ACC112 (cell line): ENCODE results near the gene ZNF396.

Experiments used
- H2AFZ ChIP-seq: fragments of 200-600 bp; sonication (generic); one replicate; pipeline ENCODE4 v1.6.0; 2017; ENCODE audit warnings: antibody characterized with exemption, low read length; ENCODE audit not compliant: unreplicated experiment
- H3K27ac ChIP-seq: fragments of 200-600 bp; sonication (generic); 2 replicates; pipeline ENCODE4 v1.5.1; 2014; ENCODE audit warnings: low read depth, mild to moderate bottlenecking, antibody characterized with exemption, low read length, moderate library complexity
- H3K27me3 ChIP-seq: fragments of 200-600 bp; sonication (generic); 2 replicates; pipeline ENCODE4 v1.6.1; 2014; ENCODE audit warnings: mild to moderate bottlenecking, antibody characterized with exemption, low read length, moderate library complexity, mixed read lengths; ENCODE audit not compliant: insufficient read depth
- H3K36me3 ChIP-seq: fragments of 200-600 bp; sonication (generic); 2 replicates; pipeline ENCODE4 v1.6.1; 2016; ENCODE audit warnings: mild to moderate bottlenecking, antibody characterized with exemption, low read length, moderate library complexity, mixed read lengths; ENCODE audit not compliant: insufficient read depth
- H3K4me1 ChIP-seq: fragments of 200-600 bp; sonication (generic); one replicate; pipeline ENCODE4 v1.6.1; 2016; ENCODE audit warnings: low read length, mixed read lengths; ENCODE audit not compliant: insufficient read depth, unreplicated experiment, control insufficient read depth
- H3K4me3 ChIP-seq: fragments of 200-600 bp; sonication (generic); 2 replicates; pipeline ENCODE4 v1.5.1; 2014; ENCODE audit warnings: mild to moderate bottlenecking, low read depth, low read length
- H3K79me2 ChIP-seq: fragments of 200-600 bp; sonication (generic); one replicate; pipeline ENCODE4 v1.6.0; 2016; ENCODE audit warnings: low read length; ENCODE audit not compliant: control insufficient read depth, unreplicated experiment, insufficient read depth

Gene ZNF396

DNA sequence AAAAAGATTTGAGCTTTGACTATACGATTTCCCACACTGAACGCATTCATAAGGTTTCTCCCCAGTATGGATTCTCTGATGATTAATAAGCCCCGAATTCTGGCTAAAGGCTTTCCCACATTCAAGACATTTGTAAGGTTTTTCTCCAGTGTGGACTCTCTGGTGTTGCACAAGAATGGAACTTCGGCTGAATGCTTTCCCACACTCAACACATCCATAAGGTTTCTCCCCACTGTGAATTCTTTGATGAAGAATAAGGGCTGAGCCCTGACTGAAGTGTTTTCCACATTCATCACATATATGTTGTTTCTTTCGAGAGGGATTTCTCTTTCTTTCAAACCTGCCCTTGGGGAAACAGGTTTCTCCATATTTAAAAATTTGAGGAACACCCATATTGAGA, 39.9 kb downstream of the ZNF396 start:
- Histone ChIP-seq H3K27me3 (no peaks in the 10 kb centered on the region), H3K36me3 (peaks cover 82% of the 10 kb centered on the region), H2AFZ (no peak overlapping the region), H3K4me3 (no peak overlapping the region), H3K27ac (no peak overlapping the region; the same call in 1 of the 2 replicates), H3K79me2 (peaks cover 37% of the 10 kb centered on the region), H3K4me1 (no peaks in the 10 kb centered on the region)

DNA sequence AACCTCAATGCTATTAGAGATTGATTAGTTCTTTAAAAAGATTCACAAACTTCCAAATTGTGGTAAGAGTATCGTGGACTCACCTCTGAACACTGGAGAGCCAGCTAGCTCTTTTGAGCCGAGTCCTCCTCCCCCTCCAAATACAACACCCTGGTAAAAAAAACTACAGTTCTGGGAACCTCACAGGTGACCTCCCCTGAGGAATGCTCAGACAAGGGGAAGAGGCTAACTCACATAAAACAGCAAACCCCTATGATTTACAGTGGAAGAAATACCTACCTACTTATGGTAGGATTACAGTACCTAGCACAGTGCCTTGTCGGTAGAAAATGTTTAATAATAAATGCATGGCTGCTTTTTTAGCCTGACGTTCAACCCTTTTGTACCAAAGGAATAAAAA, 41.3 kb downstream of the ZNF396 start:
- H3K4me1 ChIP-seq: no peaks in the 10 kb centered on the region
- H3K27me3 ChIP-seq: no peaks in the 10 kb centered on the region
- peaks cover 91% of the 10 kb centered on the region for H3K36me3 ChIP-seq
- peaks cover 23% of the 10 kb centered on the region for H3K79me2 ChIP-seq
- no peak overlapping the region for H2AFZ ChIP-seq
- no peak overlapping the region for H3K27ac ChIP-seq
- no peak overlapping the region for H3K4me3 ChIP-seq

DNA sequence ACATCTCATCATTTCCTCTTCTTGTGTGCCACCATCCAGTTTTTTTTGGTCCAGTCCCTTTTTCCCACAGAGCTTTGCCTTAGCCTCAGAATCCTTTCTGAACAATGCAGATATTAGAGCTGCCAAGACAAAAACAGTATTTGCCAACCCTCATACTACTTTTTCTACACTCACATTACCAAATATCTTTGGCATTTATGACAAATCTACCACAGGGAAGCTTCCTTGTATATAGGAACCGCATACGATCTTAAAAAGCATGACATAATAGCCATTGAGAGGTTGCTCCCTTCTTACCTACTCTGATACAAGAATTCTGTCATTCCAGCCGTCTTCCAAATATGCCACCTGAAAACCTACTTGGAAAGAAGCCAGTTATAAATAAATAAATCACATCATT, 42.3 kb downstream of the ZNF396 start:
- Histone ChIP-seq H3K79me2 (peaks cover 12% of the 10 kb centered on the region), H2AFZ (no peak overlapping the region), H3K36me3 (peaks cover 88% of the 10 kb centered on the region), H3K4me1 (no peaks in the 10 kb centered on the region), H3K27ac (no peak overlapping the region), H3K27me3 (no peaks in the 10 kb centered on the region), H3K4me3 (no peak overlapping the region)

DNA sequence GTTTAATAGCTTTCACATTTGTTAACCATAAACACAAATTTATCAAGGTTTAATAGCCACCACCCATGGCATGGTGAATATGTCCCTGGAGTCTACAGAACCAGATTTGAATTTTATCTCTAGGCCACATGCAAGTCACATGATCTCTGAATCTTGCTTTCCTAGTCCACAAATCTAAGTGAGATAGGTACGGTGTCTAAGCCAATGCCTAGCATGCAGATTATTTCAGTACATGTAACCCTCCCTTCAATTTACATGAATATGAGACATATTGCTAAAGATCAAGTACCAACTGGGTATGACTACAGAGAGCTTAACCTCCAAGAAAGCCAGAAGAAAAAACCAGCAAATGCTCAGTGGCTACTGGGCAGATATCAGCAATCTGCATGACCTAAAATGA, 42.9 kb downstream of the ZNF396 start:
- Histone ChIP-seq H3K36me3 (peaks cover 82% of the 10 kb centered on the region), H2AFZ (no peak overlapping the region), H3K4me3 (no peak overlapping the region), H3K79me2 (peaks cover 6% of the 10 kb centered on the region), H3K27ac (no peak overlapping the region), H3K4me1 (no peaks in the 10 kb centered on the region), H3K27me3 (no peaks in the 10 kb centered on the region)

DNA sequence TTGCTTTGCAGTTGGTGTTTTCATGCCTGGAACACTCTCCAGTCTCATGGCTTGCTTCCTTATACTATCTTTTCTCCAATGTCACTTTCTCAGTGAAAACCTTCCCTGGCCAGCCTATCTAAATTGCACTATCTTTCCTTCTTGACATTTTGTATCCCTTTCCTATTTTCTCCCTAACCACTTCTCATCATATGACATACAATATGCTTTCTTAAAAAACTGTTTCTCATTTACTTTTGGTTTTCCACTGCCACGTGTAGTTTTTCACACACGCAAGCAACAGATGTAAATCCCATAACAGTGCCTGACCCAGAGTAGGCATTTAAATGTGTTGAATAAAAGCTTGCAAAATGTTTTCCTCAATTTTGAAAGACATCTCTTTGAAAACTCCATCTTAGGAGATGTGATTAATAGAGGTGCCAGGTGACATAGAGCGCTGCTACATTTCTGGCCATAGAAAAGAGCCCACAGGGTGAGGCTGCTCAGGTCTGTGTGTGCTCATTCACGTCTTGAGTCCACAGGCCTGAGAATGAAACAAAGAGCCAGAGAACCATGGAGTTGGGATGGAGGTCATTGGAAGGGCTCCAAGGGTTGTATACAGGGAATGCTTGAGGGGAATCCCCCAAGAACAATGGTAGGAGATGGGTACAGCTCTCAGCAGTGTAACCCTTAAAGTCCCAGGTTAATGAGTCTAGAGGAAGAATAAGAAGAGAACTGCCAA, 45.6 kb downstream of the ZNF396 start:
- no peaks in the 10 kb centered on the region for H3K4me1 ChIP-seq
- no peaks in the 10 kb centered on the region for H3K27me3 ChIP-seq
- H3K79me2 ChIP-seq: peaks cover 3% of the 10 kb centered on the region
- no peak overlapping the region for H2AFZ ChIP-seq
- no peak overlapping the region for H3K27ac ChIP-seq
- peaks cover 65% of the 10 kb centered on the region for H3K36me3 ChIP-seq
- H3K4me3 ChIP-seq: no peak overlapping the region

DNA sequence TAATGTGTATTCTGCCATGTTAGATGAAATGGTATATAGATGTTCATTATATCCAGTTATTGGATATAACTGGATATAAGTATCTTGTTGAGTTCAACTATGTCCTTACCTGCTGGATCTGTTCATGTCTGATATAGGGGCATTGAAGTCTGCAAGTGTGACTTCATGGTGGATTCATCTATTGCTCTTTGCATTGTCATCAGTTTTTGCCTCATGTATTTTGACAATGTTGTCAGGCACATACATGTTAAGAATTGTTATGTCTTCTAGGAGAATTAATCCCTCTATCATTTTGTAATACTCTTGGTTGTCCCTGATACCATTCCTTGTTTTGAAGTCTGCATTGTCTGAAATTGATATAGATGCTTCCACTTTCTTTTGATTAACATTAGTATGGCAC, 48.3 kb downstream of the ZNF396 start:
- H3K4me1 ChIP-seq: no peaks in the 10 kb centered on the region
- H3K4me3 ChIP-seq: no peak overlapping the region
- H3K36me3 ChIP-seq: peaks cover 39% of the 10 kb centered on the region
- no peak overlapping the region for H3K27ac ChIP-seq
- H2AFZ ChIP-seq: no peak overlapping the region
- H3K27me3 ChIP-seq: no peaks in the 10 kb centered on the region
- H3K79me2 ChIP-seq: no peaks in the 10 kb centered on the region

DNA sequence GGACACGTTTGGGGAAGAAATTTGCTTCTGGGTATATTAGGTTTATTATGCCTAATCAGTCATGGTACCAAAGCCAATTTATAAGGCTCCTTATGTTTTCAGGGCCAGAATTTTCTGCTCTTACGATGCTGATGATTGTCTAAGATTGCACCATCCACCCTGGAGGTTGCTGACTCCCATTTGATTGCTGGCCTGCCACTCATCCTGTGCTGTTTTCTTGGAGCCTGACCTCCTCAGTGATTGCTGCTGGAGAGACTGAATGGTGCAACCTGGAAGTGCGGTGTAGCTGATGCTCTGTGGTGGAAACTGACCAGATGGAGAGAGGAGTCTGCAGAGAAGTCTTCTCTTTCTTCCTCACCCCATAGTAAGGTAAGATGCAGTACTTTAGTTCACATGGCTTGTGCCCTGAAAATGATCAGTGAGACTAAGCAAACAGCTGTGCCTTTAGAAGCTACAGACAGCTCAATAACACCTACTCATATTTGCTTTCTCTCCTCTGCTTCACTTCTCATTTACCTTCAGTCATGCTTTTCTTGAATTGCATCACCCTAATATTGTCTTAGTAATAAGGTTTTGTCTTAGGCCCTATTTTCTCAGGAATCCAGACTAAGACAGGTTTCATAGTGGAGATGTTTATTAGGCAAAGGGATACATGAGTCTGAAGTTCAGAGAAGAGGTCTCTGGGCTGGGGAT, 50.3 kb downstream of the ZNF396 start:
- Histone ChIP-seq H3K27ac (no peak overlapping the region), H3K27me3 (no peaks in the 10 kb centered on the region), H3K4me3 (no peak overlapping the region), H3K79me2 (no peaks in the 10 kb centered on the region), H3K4me1 (no peaks in the 10 kb centered on the region), H3K36me3 (peaks cover 18% of the 10 kb centered on the region), H2AFZ (no peak overlapping the region)

DNA sequence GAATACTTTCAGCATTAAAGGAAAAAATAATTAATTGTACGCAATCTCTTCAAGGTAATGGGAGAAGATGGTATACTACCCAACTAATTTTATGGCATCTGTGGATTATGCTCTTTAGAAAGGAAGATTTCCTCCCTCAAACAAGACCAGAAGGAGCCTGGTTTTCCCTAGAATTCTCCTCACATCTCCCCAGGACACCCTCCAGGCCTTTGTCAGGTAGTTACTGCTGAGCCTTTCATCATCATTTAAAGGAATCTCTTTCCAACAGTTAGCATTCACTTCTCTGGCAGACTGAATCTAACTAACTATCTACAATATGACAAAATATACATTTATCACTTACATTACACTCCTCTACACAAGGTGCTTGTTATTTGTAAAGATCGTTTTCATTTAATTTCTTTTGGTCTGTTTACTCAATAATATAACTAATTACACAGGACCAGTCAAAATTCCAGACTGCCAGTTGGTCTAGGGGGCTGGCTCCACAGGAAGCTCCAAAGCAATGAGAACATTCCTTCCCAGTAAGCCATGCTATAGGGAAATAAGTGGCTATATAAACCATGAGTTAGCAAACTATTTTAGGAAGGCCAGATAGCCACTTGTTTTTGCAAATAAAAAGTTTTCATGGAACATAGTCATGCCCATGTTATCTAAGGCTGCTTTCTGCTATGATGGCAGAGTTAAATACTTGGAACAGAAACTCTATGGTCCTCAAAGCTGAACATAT, 52.0 kb downstream of the ZNF396 start:
- no peaks in the 10 kb centered on the region for H3K4me1 ChIP-seq

DNA sequence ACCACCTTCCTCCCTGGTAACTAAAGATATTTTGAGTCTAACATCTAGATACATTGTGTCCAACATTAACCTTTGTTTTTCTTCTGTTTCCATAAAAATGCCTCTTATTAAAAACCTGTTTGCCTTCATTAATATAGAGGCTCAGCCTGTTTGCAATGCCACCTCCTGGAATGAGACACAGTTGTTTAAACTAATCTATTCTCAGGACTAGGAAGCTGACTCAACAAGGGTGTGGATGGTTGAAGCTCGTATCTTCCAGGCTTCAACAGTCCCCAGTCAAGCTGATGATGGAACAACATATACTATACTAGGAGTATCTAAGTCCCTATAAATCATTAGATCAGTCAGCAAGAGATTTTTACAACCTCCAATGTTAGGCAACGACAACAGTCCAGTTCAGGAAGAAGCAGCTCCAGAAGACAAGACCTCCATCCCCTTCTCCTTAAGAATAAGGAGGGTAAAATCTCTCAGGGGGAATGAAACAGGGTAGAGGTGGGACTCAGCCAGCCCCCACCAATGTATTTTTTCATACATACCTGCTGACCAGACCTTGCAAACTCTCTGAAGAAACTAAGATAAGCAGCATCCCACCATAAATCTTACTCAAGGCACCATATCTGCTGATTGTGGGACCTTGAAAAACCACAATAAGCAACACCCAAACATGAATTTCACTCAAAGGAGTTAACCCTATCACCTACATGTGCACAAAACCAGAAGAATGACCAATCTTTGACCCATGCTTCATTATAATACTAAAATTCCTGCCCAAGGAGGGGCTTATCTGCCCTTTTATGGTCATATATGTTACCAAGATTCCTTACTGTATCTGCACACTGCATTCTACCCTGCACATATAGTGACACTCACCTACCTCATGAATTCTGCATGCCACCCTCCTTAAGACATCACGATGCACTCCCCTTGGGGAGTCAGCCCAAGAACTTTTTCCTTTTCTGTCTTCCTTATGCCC, 54.4 kb downstream of the ZNF396 start:
- Histone ChIP-seq H2AFZ (no peak overlapping the region), H3K36me3 (peaks cover 7% of the 10 kb centered on the region), H3K27me3 (no peaks in the 10 kb centered on the region), H3K4me3 (no peak overlapping the region), H3K4me1 (no peaks in the 10 kb centered on the region), H3K27ac (no peak overlapping the region), H3K79me2 (no peaks in the 10 kb centered on the region)

More for the DNA sequence above, 52.0 kb downstream of the ZNF396 start:
- Histone ChIP-seq H3K36me3 (peaks cover 13% of the 10 kb centered on the region), H3K79me2 (no peaks in the 10 kb centered on the region), H3K27me3 (no peaks in the 10 kb centered on the region), H3K4me3 (no peak overlapping the region), H2AFZ (no peak overlapping the region), H3K27ac (no peak overlapping the region)
